Mucosa of descending colon (tissue), 3 donors: ENCODE measurements around the gene SERPIND1. TPM values are rescaled to one million over a fixed set of nuclear protein-coding genes. Genes with fewer than 3 reads are reported as not detected.

Experiments used
- ATAC-seq: fragments of 200-7000 bp; cut with Tn5 transposase; one replicate; pipeline ENCODE4 v1.9.1; 2020; ENCODE audit warnings: mild to moderate bottlenecking, moderate library complexity
- DNase-seq, 3 donors: peaks; one replicate each; pipeline ENCODE4 v3.0.0-alpha.2; 2020
- H3K36me3 ChIP-seq: fragments of 200-600 bp; one replicate; pipeline ENCODE4 v1.8.0; 2021; ENCODE audit warnings: low read depth, mild to moderate bottlenecking
- H3K4me1 ChIP-seq: fragments of 200-600 bp; one replicate; pipeline ENCODE4 v1.8.0; 2021; ENCODE audit warnings: low read depth, mild to moderate bottlenecking
- H3K4me3 ChIP-seq: fragments of 200-600 bp; one replicate; pipeline ENCODE4 v1.8.0; 2021; ENCODE audit warnings: mild to moderate bottlenecking
- H3K9me3 ChIP-seq: fragments of 200-600 bp; one replicate; pipeline ENCODE4 v1.8.0; 2021; ENCODE audit warnings: mild to moderate bottlenecking
- CTCF ChIP-seq: fragments of 200-600 bp; IDR thresholded peaks from one replicate; pipeline ENCODE4 v1.8.0; 2022; ENCODE audit warnings: antibody characterized with exemption, mild to moderate bottlenecking
- intact Hi-C, 2 donors: fragments of 100-400 bp; cut with DNase I in 1 of 2; cut with micrococcal nuclease in 1 of 2; formaldehyde crosslinking; loops; one replicate each; pipeline versions ENCODE4 v1.11.0 to v1.11.1; 2022; cut with DNase I, micrococcal nuclease
- total RNA-seq, 3 donors: library from RNA; stranded (reverse); fragmentation: NEBNext Ultra II Directional in 2 of 3; extraction: Animal tissue kit (Norgen Biotek cat#: 25700) in 2 of 3; gene quantifications; one replicate each; pipeline versions ENCODE4 v1.2.1 to v1.2.4, GENCODE V29; 2021 to 2023
- donor health status: DM: no; HTN: no; CAD: no; lungs with moderate emphysema.
- donor health status: DM: no; HTN: no; CAD: no.
- donor health status: DM: no; HTN: yes; CAD: no.

The SERPIND1 gene
- total RNA-seq, 3 donors from 2014 or later: not detected

GRCh38 chr22:20805972-20806471 is 32.1 kb downstream of the SERPIND1 start:
- no peak for DNase-seq
- no peak for ATAC-seq
- H3K36me3 ChIP-seq: peaks cover 17% of the 10 kb centered on the region
- intact Hi-C loops: no loop called here
- no peaks in the 10 kb centered on the region for H3K4me1 ChIP-seq
- no peak overlapping the region for H3K4me3 ChIP-seq
- no peaks in the 10 kb centered on the region for H3K9me3 ChIP-seq
- no peak for TF ChIP-seq CTCF

- Histone ChIP-seq H3K9me3 (no peaks in the 10 kb centered on the region), H3K36me3 (peaks cover 17% of the 10 kb centered on the region), H3K4me1 (no peaks in the 10 kb centered on the region), H3K4me3 (no peak overlapping the region)
- DNase-seq: no peak
- TF ChIP-seq CTCF: no peak
- intact Hi-C loops: no loop called here
- peak; percentile 27 for ATAC-seq
These were observed 33.4 kb downstream of the SERPIND1 start for GRCh38 chr22:20807315-20807752.

DNA sequence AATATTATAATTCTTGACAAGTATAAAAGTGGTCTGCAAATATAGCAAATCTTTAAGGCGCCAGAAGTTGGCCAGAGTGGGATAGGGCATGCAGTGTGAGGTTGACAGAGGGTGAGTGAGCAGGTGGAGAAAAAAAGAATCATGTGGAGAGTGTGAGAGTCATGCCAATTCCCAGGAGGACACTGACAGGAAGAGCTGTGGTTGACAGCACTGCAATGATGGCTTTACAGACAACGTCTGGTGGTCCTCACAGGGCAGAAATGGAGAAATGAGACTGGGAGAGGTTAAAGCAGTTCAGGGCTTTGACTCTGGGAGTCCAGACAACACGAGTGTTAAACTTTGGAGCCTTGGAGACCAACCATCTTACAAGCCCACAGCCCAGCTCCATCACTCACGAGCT is 34.9 kb downstream of the SERPIND1 start:
- TF ChIP-seq CTCF: no peak
- H3K4me1 ChIP-seq: no peaks in the 10 kb centered on the region
- H3K4me3 ChIP-seq: no peak overlapping the region
- H3K36me3 ChIP-seq: peaks cover 13% of the 10 kb centered on the region
- ATAC-seq: no peak
- DNase-seq: peak in 1 of 3 donors; percentile 14
- intact Hi-C loops: no loop called here
- no peaks in the 10 kb centered on the region for H3K9me3 ChIP-seq

GRCh38 chr22:20809538-20810185 is 35.7 kb downstream of the SERPIND1 start:
- H3K4me1 ChIP-seq: no peaks in the 10 kb centered on the region

GRCh38 chr22:20810645-20811044 is 36.7 kb downstream of the SERPIND1 start:
- DNase-seq (no peak), ATAC-seq (no peak)
- Histone ChIP-seq H3K36me3 (peaks cover 6% of the 10 kb centered on the region), H3K9me3 (no peaks in the 10 kb centered on the region), H3K4me3 (no peak overlapping the region), H3K4me1 (no peaks in the 10 kb centered on the region)
- no peak for TF ChIP-seq CTCF
- intact Hi-C loops: no loop called here

More at GRCh38 chr22:20809538-20810185, 35.7 kb downstream of the SERPIND1 start:
- intact Hi-C loops: no loop called here
- no peak for TF ChIP-seq CTCF
- H3K36me3 ChIP-seq: peaks cover 8% of the 10 kb centered on the region
- H3K9me3 ChIP-seq: no peaks in the 10 kb centered on the region
- no peak for ATAC-seq
- DNase-seq: no peak
- no peak overlapping the region for H3K4me3 ChIP-seq
